Lung microvascular endothelial cell (primary cell): ENCODE data around the gene TYMP. TPM values are rescaled to one million over a fixed set of nuclear protein-coding genes. Genes with fewer than 3 reads are reported as not detected.
"Not testable (repeated sequence)": the region's sequence is repeated elsewhere in the genome, so short reads cannot be mapped to it uniquely, and the experiment has no call there.

Experiments used
- DNase-seq, 2 donors: peaks; one replicate each; pipeline versions ENCODE4 v3.0.0 to v3.0.0-alpha.2; 2010; ENCODE audit warnings: low read depth in 2 of 2
- total RNA-seq: library from RNA; depleted of rRNA; stranded (reverse); fragments of >200 nt; gene quantifications from 2 replicates; pipeline ENCODE4 v1.2.1, GENCODE V29; 2014

Gene TYMP
- total RNA-seq, 1 donor from 2014 or later, result 19.8 TPM

GRCh38 chr22:50542416-50542927 lies 12.7 kb upstream of the TYMP start:
- DNase-seq, result no peak

- peak in 1 of 2 donors; percentile 66 for DNase-seq
Observed at GRCh38 chr22:50541667-50542026, 11.8 kb upstream of the TYMP start.

- DNase-seq, result no peak
Observed at GRCh38 chr22:50540381-50540780, 10.6 kb upstream of the TYMP start.

GRCh38 chr22:50537765-50538164 lies 8.0 kb upstream of the TYMP start:
- DNase-seq, result no peak

GRCh38 chr22:50536226-50536625 lies 6.4 kb upstream of the TYMP start:
- no peak for DNase-seq

GRCh38 chr22:50535113-50535512 lies 5.3 kb upstream of the TYMP start:
- DNase-seq, result no peak

- DNase-seq, result not testable (repeated sequence)
Observed at GRCh38 chr22:50533856-50534711, 4.3 kb upstream of the TYMP start.

- DNase-seq, result no peak
Observed at GRCh38 chr22:50532824-50533796, 3.3 kb upstream of the TYMP start.

GRCh38 chr22:50531962-50532674 lies 2.3 kb upstream of the TYMP start:
- peak; percentile 77 to 91 for DNase-seq

- DNase-seq, result peak in 1 of 2 donors; percentile 58
Observed at GRCh38 chr22:50531546-50531961, 1.7 kb upstream of the TYMP start.

- peak; percentile 57 to 78 for DNase-seq
Observed at GRCh38 chr22:50530877-50531545, 1.2 kb upstream of the TYMP start.

GRCh38 chr22:50530580-50530876 lies 716 bp upstream of the TYMP start:
- no peak for DNase-seq

GRCh38 chr22:50529416-50529896 lies 356 bp downstream of the TYMP start:
- no peak for DNase-seq

- no peak for DNase-seq
Observed at GRCh38 chr22:50528682-50529415, 963 bp downstream of the TYMP start.

- DNase-seq, result no peak
Observed at GRCh38 chr22:50527921-50528681, 1.7 kb downstream of the TYMP start.

GRCh38 chr22:50526834-50527801 lies 2.7 kb downstream of the TYMP start:
- DNase-seq, result no peak

- peak; percentile 81 to 85 for DNase-seq
Observed at GRCh38 chr22:50526108-50526833, 3.5 kb downstream of the TYMP start.

- no peak for DNase-seq
Observed at GRCh38 chr22:50525858-50526107, 4.0 kb downstream of the TYMP start.
